GM12801 (cell line): ENCODE results near the gene DPF3.

ENCODE experiments used
- TF ChIP-seq, protein P1 (sequence below): IDR thresholded peaks from one replicate; pipeline ENCODE4 v1.5.1; 2011; ENCODE audit warnings: control low read depth; ENCODE audit not compliant: insufficient read length; ENCODE audit errors: extremely low read depth

Gene DPF3

DNA sequence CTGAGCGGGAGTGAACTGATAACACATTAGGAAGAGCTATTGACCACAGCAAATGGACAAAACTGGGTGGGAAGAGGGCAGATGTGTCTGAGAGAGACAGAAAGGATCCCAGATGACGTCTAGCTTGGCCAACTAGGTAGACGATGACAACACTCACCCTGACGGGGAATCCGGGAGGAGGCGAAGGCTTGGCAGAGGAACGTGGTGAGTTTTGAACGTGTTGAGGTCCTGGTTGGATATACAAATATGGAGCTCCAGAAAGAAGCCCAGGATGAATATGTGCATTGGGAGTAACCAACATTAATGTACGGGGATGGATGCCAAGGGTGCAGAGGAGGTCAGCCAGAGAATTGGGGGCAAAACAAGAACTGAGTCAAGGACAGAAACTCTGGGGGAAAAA lies 60.7 kb downstream of the DPF3 start:
- TF ChIP-seq, protein P1, sequence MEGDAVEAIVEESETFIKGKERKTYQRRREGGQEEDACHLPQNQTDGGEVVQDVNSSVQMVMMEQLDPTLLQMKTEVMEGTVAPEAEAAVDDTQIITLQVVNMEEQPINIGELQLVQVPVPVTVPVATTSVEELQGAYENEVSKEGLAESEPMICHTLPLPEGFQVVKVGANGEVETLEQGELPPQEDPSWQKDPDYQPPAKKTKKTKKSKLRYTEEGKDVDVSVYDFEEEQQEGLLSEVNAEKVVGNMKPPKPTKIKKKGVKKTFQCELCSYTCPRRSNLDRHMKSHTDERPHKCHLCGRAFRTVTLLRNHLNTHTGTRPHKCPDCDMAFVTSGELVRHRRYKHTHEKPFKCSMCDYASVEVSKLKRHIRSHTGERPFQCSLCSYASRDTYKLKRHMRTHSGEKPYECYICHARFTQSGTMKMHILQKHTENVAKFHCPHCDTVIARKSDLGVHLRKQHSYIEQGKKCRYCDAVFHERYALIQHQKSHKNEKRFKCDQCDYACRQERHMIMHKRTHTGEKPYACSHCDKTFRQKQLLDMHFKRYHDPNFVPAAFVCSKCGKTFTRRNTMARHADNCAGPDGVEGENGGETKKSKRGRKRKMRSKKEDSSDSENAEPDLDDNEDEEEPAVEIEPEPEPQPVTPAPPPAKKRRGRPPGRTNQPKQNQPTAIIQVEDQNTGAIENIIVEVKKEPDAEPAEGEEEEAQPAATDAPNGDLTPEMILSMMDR = no peak

DNA sequence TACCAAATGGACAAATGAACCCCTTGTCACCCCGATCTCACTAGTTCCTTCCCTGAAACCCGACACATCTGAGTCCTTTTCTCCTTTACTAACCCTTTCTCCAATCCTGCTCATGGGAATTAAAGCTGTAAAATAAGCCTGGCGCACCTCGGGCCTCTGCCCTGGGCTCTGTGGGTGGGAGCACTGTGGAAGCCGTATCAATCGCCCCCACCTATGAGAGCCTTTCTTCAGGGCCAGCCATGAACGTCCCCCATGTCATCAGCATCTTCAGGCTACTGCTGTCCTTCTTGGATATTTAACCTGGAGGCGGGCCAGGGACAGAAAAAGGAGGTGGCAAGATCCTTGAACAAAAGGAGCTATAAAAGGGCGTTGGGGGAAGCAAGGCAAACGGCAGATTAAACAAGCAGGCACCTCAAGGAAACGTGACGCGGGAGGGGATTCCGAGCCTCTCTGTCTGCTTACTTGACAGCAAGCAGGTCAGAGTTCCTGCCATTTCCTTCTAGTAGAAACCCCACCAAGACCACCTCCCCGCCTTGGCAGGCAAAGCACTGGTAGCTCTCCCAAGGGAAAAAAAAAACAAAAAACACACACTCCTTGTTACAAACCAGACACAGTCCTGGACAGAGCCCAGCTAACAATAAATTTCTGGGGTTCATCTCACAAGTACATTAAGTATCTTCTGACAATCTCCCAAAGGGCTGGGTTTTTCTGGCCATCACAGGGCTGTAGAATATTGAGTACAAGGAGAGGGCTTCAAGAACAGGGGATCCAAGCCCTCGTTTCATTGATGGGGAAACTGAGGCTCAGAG lies 62.9 kb downstream of the DPF3 start:
- TF ChIP-seq, protein P1 = no peak

DNA sequence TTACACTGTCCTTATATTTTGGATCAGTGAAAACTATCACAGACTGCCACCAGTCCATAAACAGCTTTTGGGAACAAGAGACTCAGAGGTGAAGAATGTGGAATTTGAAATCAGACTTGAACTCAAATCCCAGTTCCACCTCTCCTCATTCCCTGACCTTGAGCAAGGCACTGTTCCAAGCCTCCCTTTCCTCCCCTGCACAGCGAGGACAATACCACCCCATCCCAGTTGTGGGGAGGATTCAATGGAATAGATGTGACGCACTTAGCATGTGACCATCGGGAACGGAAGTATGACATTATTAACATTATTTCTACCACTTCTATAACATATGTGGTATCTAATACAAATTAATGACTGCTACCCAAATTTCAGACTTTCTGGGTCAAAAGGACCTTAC lies 63.5 kb downstream of the DPF3 start:
- TF ChIP-seq, protein P1 = no peak

DNA sequence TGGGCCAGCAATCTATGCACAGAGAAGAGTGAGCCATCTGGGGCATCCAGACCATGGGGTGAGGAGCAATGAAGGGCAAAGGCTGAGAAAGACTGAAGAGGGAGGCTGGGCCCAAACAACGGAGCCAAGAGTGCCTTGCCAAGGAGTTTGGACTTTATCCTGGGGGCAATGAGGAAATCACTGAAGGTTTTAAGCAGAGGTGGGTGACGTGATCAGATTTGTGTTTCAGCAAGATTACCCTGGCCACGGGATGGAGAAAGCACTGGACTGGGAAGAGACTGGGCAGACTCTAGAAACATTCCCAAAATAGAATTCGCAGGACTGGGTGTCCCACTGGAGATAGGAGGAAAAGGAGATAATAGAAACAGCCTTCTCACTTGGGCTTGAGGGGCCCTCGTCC lies 65.3 kb downstream of the DPF3 start:
- TF ChIP-seq, protein P1 = no peak

DNA sequence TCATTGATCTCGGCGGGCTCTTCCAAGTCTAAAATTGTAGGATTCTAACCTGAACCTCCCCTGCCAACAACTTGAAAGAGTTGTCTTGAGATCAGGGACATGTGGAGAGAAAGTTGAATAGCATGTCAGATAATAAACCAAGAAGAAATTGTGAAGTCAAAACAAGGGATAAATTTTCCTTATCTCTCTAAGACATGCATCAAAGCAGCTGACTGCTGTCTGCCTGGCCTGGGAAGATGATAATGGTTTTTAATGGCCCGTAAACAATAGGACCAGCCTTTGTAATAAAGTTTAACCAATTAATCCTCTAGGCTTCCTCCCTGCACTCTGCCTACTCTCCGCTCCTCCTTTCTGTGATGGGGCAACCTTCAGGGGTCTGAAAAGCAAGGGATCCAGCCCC lies 67.9 kb downstream of the DPF3 start:
- TF ChIP-seq, protein P1 = no peak

DNA sequence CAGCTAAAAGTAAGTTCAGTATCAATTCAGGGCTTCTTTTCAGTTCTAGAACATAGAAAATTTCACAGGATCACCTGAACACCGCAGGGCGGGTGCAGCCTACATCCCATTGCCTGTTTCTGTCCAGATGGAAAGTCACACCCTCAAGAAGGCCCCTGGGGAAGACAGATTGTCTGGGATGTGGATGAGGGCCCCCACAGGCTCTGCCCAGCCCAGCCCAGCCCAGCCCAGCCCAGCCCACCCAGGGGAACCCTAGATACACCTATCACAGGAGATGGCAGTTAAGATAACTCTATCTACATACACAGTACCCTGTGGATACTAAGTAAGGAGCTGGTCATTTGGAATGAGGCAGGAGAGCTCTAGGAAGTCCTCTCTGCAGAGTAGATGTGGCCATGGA lies 68.4 kb downstream of the DPF3 start:
- TF ChIP-seq, protein P1 = no peak

DNA sequence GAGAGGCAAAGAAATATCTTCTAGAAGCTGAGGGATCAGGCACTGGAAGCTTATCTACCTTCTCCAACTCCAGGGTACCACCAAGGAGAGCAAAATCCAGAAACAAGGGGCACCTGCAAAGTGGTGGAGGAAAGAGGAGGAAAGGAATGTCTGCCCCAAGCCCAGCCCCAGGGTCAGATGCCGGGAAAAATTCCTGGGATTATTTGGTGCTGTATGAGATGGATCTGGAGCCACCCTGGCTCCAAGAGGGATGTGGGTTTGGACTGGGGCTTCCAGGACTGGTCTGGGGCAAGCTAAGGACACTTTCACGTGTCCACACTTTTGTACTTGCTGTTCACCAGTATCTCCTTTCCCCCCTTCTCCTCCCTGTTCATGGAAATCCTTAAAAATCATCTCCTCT lies 69.8 kb downstream of the DPF3 start:
- TF ChIP-seq, protein P1 = no peak
